CD4-positive, alpha-beta T cell treated with Interleukin-6 for 4 hours (primary cell): ENCODE measurements around the gene STK40.

Experiments
- DNase-seq: peaks from one replicate; pipeline ENCODE4 v3.0.0-alpha.2; 2020; ENCODE audit warnings: mixed read lengths

STK40 gene

DNA sequence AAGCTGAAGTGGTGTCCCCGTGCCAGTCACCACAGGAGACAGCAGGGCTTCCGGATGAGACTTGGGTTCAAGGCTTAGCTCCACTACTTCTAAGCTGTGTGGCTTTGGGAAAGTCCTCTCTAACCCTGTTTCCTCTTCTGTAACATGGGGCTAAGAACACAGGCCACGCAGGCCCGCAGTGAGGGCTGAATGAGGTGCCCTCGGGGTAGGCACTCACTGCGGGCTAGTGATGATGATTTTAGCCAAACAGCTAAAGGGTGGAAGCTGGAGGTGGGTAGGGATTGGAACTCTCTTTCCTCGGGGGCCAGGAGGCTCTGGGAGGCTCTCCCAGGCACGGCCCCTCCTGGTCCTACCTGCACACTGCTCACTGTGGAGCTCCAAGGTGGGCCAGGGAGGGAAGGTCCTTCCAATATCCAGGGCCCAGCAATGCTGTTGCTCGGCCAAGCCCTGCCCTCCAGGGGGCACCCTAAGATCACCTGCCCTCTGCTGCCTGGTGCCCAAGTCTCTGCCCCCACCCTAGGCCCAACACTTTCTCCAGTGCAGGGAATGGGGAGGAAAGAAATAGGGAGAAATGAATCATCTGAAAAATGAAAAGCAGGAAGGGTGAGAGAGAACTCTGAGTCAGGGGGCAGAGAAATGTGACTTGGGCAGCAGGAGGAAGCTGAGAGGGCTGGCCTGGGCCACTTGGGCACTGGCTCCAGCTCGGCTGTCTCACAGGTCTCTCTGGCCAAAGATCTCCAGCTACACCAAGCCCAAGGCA is 43.1 kb downstream of the STK40 start:
- DNase-seq, result peak; percentile 79

DNA sequence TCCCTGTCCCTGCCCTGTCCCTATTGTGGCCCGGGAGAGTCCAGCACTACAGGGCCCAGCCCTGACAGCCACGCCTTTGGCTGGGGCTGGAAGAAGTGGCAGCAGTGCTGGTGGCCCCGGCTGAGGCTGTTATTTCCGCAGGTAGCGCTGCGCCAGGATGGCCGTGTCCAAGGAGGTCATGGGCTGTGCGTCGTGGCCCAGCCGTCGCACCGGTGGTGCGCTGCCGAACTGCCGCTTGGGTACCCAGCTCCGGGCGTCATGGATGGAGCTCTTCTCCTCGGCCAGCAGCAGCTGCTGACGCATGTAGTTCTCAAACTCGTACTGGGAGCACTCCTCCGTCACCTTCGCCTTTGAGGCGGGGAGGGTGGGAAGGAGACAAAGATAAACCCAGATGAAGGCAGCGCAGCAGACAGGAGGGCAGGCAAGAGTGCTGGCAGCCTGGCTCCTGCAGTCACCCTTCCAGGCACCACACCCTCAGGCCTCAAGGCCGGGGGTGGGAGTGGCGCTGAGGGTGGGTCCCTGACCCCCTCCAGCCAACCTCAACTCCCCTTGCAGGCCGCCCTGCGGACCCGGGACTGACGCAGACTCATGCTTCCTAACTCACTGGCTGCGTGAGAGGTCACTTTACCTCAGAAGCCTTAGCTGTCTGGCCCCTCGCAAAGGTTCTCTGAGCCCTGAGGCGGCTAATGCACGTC is 44.0 kb downstream of the STK40 start:
- no peak for DNase-seq

DNA sequence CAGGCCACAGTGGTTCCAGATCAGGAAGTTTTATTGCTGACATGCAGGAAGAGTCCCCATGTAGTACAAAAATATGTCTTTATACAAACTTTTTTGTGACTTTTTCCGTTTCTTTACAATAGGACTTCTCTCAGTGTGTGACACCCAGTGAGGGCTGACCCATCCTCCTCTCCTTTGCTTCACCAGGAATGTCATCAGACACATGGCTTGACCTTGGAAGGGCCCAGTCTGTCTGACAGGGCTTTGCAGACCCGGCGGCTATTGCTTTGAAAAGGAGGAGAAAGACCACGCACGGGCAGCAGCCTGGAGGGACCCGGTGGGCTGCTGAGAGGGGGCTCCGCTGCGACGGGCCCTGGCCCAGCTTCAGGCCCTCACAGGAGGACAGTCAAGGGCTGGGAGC is 46.1 kb downstream of the STK40 start:
- DNase-seq, result no peak

DNA sequence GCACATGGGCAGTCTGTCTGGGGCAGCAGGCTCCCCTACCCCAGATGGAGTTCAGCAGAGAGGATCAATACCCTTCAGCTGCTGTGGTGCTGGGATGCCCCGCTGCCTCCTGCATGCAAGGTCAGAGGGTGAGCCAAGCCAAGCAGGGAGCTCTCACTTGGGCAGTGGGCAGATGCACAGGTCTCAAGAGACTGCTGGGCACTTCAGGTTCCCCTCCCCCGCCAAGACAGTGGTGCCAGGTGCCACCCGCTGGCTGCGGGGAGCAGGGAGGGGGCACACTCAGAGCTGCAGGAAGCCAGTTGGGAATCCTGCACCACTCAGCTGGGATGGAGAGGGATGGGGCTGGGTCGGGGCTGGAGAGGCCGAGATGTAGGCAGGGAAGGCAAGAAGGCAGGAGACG is 46.5 kb downstream of the STK40 start:
- DNase-seq, result no peak

DNA sequence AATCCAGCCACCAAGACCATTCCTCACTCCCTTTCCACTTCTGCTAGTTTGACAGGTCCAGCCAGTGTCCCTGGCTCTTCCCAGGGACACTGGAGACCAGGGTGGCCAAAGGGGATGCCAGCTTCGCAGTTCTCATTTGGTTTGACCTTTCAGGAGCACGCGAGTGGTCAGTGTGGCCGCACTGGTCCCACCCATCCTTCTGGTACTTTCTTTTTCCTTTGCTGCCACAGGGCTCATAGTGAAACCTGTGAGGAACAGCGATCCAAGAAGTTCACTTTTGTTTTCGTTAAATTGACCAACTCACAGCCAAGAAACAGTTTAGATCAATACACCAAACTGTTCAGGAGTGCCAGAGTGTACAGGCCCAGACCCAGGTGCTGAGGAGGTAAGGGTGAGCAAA is 47.9 kb downstream of the STK40 start:
- DNase-seq, result no peak

DNA sequence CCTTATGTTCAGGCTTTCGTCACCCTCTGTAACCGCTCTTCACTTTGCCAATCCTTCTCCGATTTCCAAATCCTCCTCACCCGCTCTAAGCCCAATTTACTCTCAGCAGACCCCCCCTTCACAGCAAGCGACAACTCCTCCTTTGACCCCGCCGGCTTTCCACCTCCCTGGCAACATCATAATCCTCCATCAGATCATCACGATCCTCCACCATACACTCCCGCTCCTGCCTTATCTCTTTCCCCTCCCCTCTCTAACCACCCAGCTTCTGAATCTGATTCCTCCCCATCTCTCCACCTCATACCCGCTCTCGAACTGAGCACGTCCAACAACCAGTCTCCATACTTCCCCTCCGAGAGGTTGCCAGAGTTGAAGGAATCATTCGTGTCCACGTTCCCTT is 54.8 kb downstream of the STK40 start:
- DNase-seq, result no peak

DNA sequence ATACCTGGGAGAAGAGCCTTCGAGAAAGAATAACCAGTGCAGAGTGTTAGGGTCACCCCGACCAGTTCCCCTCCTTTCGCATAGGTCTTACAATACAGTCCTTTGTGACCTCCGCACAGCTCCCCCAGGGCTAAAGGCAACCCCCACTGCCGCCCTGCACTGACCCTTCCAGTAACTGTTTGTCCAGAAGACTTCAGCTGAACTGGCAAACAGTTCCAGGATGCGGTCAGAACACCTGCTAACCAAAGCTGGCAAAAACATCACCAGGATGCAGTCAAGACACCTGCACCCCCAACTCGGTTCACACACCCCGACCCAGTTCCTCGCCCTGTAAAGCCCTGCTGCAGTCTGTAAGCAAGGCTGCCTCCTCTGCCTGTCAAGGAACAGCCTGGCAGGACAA is 55.9 kb downstream of the STK40 start:
- DNase-seq, result no peak

DNA sequence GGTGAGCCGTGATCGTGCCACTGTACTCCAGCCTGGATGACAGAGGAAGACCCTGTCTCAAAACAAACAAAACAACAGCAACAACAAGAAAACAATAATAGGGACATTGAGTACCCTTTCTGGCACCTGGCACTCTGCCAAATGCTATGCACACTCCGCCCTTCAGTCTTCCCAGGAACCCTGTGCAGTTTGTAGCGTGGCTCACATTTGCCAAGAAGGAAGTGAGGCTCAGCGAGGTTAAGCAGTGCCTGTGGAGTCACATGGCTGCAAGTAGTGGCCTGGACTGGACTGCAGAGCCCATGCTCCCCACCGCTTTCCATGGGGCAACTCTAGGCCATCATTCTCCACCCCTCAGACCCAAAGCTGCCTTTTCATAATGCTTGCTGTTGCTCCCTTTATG is 57.0 kb downstream of the STK40 start:
- DNase-seq, result no peak

DNA sequence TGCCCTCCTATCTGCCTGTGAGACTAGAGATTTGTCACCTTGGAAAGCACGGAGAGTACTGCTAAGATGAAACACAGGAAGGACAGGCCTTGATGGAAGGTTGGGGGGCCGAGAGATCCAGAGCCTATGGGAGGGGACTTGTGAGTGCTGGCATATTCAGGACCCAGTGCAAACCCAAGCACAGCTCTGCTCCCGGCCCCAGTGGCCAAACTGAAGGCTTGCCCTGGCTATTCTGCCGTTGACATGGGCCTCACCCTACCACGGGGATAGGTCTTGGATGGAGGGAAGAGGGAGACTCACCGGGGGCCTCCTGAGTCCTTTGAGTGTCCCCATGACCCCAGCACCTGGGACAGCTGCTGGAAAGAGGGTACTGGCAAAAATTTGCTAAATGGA is 57.6 kb downstream of the STK40 start:
- DNase-seq, result no peak

DNA sequence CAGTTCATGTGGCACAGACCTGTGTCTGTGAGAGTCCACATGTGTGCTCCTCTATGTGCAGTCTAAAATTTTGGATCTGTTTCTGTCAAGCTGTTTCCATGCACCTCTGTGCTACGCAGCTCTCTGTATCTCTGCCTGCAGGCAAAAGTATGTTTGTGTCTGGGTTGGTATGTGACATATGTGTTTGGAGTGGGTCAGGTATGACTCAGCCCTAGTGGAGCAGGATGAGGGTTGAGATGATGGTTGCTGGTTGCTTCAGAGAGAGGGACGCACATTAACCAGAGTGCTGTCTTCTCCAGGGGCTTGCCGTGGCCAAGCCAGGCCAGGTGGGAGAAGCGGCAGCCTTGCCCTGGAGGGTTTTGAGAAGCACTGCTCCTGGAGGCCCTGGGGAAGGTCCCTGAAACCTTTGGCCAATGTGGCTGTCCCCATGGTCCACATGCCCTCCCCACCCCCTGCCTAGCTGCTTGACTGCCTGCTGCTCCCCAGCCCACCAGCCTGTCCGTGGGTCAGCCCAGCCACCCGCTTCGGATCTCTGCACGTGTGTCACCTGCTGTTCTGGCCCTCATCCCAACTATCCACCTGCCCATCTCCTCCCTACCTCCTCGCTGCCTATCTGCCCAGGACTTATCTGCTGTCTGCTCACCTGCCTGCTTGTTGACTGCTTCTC is 58.2 kb downstream of the STK40 start:
- no peak for DNase-seq

DNA sequence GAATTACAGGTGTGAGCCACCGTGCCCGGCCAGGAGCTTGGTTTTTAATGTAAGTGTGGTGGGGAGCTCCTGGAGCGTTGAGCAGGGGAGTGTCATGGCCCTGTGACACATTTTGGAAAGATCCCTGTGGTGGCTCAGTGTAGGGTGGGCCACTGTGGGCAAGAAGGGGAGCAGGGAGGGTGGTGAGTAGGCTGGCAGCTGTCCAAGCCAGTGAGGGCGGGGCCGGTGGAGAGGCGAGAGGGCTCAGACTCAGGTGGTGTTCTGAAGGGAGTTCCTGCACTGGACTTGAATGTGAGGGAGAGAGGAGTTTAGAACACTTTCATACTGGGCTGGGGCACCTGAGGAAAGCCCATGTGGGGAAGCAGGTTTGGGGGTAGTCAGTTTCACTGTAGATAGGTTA is 59.2 kb downstream of the STK40 start:
- no peak for DNase-seq

DNA sequence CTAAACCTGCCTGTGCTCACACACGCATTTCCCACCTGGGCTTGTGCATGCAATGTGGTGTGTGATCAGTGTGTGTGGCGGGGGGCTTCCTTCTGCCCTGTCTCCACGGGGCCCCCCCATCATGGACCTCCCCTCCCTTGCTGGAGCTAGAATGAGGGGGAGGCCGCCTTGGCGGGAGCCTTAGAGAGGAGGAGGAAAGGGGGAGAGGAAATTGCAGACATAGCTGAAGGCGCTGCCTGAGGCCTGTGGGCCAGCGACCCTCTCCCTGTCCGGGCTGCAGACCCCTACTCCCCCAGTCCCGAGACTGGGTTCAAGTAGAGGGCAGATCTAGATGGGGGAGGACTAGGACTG is 61.4 kb downstream of the STK40 start:
- DNase-seq, result no peak

DNA sequence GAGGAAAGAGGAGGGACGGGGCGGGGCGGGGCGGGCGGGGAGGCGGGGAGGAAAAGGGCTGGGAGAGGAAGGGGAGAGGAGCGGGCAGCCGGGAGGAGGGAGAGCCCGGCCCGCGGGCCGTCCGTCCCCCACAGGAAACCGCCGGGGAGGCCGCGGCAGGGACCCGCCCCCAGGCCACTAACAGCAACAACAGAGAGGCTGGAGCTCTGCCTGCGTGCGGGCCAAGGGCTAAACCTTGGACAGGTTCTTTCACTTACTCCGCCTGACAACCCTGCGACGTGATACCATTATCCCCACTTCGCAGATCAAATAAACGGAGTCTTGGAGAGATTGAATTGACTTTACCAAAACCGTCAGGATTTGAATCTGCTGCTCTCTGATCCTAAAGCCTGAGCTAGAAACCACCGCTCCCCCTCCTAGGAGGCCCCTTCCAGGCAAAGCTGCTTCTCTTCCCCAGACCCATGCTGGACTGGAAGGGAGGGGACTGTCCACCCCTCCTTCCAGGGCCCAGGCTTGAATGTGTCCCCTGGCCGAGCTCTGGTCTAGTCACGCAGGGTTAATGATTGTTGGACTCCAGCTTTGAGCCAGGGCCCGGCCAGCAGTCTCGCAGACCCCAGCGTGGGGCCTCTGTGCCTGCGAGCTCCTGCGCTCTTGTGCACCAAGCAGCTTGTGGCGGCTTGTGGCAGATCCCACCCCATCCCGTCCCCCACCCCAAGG is 61.9 kb downstream of the STK40 start, which contains the start of gene EVA1B:
EVA1B (minus strand) TSS at position 10 of the 717 bp plus-strand sequence. CDS start 608 bp downstream, outside the sequence.
- peak; percentile 65 for DNase-seq

DNA sequence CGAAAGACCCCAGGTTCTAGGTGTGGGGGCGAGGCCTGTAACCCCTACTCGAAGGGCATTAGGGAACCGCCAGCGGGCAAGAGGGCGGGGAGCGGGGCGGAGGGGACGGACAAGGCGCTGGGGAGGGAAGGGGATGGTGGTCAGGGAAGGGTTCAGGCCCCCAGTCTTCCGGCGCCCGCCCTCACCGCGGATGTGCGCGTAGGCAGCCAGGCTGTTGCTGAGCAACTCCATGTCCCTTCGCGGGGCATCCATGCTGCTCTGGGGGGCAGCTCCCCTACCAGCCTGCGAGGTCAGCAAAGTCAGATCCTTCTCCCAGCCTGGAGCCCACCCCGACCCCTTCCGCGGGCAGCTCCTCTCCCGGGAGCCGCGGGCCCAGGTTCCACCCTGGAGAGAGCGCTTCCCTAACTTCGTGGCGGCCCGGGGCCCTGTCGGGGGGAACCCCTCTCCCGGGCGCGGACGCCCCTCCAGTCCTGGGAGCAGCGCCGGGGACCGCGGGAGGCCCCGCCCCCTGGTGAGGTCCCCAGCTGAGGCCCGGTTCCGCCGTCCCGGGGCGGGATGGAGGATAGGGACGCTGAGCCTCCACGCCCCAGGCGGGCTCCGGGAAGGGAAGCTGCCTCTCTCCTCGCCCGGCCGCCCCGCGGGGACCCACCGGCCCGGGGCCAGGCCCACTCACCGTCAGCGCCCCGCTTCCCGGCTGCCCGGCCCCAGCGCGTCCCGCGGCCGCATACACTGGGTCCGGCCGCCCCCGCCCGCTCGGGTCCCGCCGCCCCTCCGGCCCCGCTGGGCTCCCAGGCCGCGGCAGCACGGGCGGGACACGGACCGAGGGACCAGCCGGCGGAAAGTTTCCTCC is 62.7 kb downstream of the STK40 start:
- DNase-seq, result peak; percentile 37

DNA sequence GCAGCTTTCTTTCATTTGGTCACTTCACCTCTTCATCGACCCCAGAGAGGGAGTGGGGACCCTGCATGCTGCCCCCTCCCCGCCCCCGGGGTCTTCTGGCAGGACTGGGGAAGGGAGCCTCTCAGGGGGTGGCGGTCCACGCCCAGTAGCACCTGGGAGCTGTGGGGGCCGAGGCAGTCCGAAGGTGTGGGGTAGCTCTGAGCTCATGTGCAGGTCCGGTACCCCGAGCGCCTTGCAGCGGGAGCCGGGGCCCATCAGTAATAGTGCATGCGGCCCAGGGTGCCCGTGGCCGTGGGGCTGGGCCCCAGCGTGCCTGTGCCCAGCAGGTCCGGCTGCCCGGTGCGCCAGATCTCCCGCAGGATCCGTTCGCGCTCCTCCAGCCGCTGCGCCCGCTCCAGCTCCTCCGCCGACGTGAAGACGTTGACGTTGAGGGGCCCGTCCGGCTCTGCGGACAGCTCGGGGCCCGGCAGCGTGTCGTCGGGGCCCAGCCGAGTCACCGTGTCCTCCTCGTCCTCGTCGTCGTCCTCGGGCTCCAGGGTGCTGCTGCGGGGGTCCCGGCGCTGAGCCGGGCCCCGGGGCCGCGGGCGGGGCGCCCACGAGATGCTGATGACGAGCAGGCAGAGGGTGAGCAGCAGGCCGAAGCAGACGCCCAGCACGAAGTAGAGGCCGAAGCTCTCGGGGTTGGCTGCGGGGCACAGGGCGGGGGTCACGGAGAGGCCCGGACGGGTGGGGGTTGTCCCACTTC is 63.5 kb downstream of the STK40 start:
- DNase-seq, result no peak

DNA sequence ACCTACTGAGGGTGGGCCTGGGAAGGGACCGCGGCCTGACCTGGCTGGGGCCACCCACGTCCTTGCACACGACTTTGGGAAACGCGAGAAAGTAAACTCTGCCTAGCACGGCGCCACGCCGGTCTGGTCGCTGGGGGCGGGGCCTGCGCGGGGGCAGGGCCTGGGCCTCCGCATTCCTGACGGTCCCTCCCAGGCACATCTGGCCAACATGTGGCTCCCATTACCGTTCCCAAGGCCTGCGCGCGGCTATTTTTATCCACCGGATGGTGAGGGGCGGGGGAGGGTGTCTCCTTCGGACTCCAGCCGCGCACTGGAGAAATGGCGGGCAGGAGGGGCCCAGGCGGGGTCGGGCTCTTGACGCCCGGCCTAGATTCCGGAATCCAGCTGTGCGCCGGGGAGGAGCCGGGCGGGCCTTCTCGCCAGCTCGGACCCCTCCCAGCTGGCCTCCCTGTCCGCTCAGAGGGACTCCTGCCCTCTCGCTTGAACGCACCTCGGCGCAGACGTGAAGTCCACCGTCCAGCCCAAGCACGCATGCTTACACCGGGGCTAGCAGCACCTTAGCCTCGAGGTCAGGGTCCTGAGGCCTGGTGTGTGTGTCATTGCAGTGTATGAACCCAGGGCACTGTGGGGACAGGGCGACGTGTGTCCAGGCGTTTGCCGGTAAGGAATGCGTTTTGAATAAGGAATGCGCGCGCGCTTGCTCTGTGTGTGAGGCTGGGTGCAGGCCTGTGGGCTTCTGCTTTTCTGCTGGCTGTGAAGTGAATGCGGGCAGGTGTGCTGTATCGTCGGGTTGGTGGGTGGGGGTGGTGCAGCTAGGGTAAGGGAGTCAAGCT is 64.4 kb downstream of the STK40 start:
- DNase-seq, result peak; percentile 55

DNA sequence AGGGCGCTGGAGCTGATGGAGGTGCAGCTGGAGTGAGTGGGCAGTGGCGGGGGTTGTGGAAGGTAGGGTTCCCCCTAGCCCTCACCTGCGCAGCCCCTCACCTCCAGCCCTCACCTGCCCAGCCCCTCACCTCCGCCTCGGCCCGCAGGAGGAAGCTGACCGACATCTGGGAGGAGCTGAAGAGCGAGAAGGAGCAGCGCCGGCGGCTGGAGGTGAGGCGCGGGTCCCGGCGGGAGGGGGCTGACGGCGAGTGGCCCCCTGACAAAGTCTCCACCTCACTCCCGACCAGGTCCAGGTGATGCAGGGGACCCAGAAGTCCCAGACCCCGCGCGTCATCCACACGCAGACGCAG is 65.0 kb downstream of the STK40 start:
- DNase-seq, result no peak

DNA sequence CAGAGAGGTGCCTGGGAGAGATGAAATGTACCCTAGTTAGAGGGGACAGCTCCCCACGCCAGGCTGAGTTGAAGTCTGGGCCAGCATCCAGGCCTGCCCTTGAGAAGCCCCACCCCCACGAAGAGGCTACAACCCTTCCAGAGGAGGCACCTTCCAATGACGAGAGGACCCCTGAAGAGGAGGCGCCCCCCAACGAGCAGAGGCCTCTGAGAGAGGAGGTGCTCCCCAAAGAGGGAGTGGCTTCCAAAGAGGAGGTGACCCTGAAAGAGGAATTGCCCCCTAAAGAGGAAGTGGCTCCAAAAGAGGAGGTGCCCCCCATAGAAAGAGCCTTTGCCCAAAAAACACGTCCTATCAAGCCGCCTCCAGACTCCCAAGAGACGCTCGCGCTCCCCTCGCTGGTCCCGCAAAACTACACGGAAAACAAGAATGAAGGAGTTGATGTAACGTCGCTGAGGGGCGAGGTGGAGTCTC is 65.4 kb downstream of the STK40 start:
- DNase-seq, result no peak

DNA sequence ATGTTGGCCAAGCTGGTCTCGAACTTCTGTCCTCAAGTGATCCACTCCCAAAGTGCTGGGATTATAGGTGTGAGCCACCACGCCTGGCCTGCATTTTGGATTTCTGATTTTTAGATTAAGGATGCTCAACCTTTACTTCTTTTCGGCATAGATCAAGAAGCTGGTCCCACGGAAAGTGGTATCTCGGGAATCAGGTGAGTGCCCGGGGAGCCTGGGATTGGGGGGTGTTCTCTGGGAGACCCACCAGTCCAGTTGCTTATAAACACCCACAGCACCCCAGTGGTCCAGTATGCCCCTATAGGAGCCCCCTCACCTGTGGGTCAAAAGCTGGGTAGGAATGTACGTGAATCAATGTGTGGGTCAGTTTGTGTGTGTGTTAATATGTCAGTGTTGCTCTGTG is 76.3 kb downstream of the STK40 start:
- DNase-seq, result no peak

DNA sequence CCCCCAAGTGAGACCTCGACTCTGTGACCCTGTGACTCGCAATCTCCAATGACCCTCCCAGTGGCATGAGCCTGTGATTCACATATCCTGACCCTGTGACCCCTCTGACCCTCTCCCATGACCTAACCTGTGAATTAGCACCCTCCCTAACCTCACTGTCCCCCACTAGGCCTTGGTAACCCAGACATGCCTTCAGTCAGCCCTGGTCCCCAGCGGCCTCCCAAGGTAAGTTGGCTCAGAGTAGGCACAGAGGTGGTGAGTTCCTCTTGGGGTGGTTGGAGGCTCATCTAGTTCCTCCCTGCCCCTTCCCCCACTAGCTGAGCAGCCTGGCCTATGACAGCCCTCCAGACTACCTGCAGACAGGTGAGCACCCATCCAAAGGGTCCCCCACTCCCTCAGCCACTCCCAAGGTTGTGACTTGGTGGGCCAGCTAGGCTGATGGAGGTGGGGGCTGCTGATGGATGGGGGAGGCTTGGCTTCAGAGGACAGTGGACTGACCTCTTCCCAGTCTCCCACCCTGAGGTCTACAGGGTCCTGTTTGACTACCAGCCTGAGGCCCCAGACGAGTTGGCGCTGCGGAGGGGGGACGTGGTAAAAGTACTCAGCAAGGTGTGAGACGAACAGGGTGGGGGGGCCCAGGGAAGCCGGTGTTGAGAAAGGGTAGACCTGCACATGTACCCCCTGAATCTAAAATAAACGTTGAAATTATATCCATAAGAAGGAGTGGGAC is 78.0 kb downstream of the STK40 start:
- DNase-seq, result no peak
